ENCODE measurements around the gene PBX1.
"Not testable (repeated sequence)": the region's sequence is repeated elsewhere in the genome, so short reads cannot be mapped to it uniquely, and the experiment has no call there.

The PBX1 gene

GRCh38 chr1:164588516-164589341 lies 29.7 kb downstream of the PBX1 start:
- FAIRE-seq (no peak), DNase-seq (ENCODE audit: insufficient read length, low spot score) (peak; percentile 5)

- FAIRE-seq (no peak), DNase-seq (ENCODE audit: insufficient read length, low spot score) (no peak)
Observed at GRCh38 chr1:164589408-164589807, 30.4 kb downstream of the PBX1 start.

- DNase-seq (ENCODE audit: insufficient read length, low spot score) (no peak), FAIRE-seq (no peak)
Observed at GRCh38 chr1:164589961-164590507, 31.1 kb downstream of the PBX1 start.

- no peak for DNase-seq (ENCODE audit: insufficient read length, low spot score)
- FAIRE-seq, result no peak
Observed at GRCh38 chr1:164590592-164590991, 31.6 kb downstream of the PBX1 start.

- no peak for FAIRE-seq
Observed at GRCh38 chr1:164591858-164592257, 32.9 kb downstream of the PBX1 start.

GRCh38 chr1:164592634-164593033 lies 33.6 kb downstream of the PBX1 start:
- DNase-seq (ENCODE audit: insufficient read length, low spot score) (no peak), FAIRE-seq (no peak)

More at GRCh38 chr1:164591858-164592257, 32.9 kb downstream of the PBX1 start:
- peak; percentile 42 for DNase-seq (ENCODE audit: insufficient read length, low spot score)

DNA sequence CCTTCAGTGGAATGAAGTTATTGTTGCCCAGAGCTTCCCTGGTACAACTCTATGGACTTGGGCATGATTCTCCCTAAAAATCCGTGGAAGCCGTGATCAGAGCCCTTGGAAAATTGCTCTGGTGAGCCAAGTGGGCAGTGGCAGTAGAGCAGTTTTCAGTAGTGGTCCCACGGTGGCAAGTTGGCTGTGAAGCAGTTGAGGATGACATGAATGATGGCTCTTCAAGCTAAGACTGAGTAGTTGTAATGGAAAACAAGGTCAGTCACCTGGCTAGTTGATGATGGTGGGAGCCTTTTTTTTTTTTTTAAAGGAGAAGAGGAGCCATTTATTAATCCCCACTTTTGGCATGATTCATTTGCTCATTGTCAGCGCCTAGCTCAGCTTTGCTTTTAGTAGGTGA lies 36.2 kb downstream of the PBX1 start:
- DNase-seq (ENCODE audit: insufficient read length, low spot score) (no peak), FAIRE-seq (no peak)

DNA sequence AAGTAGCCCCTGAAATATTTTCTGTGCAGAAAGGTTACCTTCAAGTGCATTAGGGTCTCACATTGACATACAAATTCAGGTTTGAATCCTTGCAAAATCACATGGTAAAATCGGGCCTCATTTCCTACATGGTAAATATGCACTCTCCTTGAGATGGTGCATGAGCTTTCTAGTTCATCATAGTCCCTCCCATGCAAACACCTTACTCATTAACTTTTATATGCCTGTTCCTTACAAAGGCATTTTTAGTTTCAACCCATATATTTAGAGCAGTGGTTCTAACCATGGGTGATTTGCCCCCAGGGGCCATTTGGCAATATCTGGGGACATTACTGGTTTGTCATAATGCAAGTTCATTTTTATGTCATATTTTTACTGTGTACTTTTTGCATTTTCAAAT lies 37.2 kb downstream of the PBX1 start:
- FAIRE-seq, result no peak
- no peak for DNase-seq (ENCODE audit: insufficient read length, low spot score)

DNA sequence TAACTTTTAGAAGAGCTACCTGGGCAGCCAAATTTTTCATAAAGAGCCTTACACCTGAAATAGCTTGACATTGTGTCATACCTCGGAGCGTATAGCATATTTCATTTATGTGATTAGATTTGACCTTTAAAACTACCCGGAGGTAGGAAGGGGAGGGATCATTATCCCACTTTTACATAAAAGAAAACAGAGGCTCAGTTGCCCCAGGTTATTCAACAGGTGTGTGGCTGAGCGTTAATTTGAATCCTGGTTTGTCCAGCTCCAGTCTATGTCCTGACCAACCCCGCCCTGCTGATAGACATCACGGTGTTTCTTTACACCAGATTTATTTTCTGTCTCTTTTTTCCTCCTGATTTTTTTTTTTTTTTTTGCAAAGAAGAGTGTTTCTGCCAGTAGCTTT lies 39.7 kb downstream of the PBX1 start:
- DNase-seq (ENCODE audit: insufficient read length, low spot score) (no peak), FAIRE-seq (no peak)

DNA sequence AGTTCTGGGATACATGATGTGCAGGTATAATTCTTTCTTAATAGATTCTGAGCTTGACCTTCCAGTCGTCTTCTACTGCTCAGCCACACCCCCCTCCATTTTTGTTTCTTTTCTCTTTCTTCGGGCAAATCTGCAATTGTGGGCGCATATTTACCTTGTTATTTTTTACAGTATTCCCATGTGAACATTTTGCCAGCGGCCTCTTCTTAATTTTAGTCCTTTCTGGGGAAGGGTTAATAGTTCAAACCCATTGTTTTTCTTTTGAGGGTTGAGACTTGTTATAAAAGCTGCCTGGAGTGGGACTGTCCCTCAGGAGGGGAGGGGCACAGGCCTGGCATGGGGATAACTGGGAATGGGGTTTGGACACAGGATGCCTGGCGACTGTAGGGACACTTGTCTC lies 40.3 kb downstream of the PBX1 start:
- DNase-seq (ENCODE audit: insufficient read length, low spot score) (no peak), FAIRE-seq (no peak)

- no peak for FAIRE-seq
- DNase-seq (ENCODE audit: insufficient read length, low spot score), result no peak
Observed at GRCh38 chr1:164601399-164602100, 42.6 kb downstream of the PBX1 start.

GRCh38 chr1:164602101-164602422 lies 43.1 kb downstream of the PBX1 start:
- DNase-seq (ENCODE audit: insufficient read length, low spot score), result no peak
- FAIRE-seq, result no peak

DNA sequence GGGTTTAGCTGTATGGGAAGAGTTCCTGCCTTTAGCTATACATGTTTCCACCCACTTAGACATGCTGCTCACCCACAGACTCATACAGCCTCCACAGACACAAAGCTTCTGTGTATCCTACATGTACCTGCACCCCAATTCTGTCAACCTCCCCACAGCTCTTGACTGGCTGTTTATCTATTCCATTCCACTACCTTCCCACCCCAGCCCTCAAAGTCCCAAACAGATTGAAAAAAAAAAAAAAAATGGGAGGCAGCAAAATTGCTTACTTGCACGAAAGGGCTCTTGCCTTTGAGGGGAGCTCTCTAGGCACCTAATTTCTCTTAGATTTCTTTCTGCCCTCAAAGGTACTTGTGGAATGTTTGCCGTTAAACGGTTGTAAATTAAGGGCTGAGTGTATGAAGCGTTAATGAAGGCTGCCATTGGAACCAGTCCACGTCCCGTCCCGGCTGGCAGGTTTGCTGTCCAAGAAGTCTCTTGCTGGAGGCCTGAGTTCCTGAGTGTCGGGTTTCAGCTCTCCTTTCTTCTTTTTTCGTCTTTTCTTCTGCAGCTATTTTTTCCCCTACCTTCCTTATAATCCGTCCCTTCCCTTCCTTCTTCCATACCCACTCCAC lies 43.6 kb downstream of the PBX1 start:
- no peak for FAIRE-seq
- peak; percentile 30 for DNase-seq (ENCODE audit: insufficient read length, low spot score)

DNA sequence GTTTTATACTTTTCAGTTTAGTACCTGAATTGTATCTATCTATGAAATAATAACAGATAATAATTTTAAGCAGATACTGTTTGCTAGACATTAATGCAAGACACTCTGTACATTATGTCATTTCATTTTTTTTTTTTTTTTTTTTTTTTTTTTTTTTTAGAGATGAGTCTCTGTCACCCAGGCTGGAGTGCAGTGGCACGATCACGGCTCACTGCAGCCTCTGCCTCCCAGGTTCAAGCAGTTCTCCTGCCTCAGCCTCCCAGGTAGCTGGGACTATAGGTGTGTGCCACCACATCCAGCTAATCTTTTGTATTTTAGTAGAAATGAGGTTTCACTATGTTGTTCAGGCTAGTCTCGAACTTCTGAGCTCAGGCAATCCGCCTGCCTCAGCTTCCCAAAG lies 44.8 kb downstream of the PBX1 start:
- not testable (repeated sequence) for FAIRE-seq; DNase-seq (ENCODE audit: insufficient read length, low spot score)

- no peak for DNase-seq (ENCODE audit: insufficient read length, low spot score)
- no peak for FAIRE-seq
Observed at GRCh38 chr1:164604541-164604940, 45.6 kb downstream of the PBX1 start.

DNA sequence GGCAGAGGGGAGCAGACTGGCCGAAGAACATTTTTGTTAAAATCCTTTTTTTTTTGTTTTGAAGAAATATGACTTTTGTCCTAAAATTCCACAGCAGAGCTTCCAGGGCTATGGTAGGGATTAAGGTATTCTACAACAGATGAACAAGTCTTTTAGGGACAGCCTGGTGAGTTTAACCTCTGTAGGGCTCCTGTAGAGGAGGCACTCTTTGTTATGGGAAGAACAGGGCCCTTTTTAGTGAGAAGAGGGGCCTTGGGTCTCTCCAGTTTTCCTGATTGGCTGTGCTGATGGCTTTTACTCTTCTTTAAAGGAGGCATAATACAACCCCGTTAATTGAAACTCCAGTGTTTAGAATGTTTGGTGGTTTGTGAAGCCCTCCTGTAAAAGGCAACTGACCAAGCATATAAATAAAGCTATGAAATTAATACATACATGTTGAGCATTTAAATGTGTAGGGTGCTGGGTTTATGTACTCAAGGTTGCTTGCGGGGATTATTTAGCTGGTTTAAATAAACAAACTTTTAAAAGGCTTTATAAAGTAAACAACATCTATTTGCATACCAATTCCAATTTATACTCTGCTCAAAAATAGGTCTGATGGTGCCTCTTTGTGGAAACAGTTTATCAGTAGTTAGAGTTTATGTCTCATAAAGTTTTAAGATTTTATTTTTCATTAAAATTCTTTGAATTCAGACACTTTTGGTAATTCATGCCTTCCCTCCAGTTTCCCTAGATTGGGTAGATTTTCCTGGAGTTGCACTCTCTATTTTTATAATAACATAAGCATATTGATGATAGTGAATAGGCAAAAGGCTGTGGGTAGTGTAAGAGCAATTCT lies 46.5 kb downstream of the PBX1 start:
- DNase-seq (ENCODE audit: insufficient read length, low spot score), result no peak
- FAIRE-seq, result no peak

GRCh38 chr1:164607351-164607750 lies 48.4 kb downstream of the PBX1 start:
- DNase-seq (ENCODE audit: insufficient read length, low spot score) (no peak), FAIRE-seq (no peak)

DNA sequence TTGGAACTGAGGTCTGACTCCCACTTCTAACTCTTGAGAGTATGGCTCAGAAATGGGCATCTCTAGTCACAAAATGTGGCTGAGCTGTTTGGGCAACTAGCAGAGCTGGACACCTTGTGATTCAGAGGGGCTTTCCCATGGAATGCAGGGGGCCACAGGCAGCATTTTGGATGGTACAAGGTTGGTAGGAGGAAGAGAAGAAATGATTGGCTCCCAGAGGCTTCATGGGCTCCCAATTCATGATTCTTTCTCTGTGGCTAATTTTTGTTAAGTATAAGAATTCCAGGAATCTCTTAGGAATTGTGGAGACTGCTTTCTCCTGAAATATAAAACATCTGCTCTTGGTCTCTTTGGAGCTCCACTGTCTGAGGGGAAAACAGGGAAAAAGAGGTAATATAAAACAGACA lies 49.7 kb downstream of the PBX1 start:
- no peak for FAIRE-seq
- DNase-seq (ENCODE audit: insufficient read length, low spot score), result peak; percentile 8

DNA sequence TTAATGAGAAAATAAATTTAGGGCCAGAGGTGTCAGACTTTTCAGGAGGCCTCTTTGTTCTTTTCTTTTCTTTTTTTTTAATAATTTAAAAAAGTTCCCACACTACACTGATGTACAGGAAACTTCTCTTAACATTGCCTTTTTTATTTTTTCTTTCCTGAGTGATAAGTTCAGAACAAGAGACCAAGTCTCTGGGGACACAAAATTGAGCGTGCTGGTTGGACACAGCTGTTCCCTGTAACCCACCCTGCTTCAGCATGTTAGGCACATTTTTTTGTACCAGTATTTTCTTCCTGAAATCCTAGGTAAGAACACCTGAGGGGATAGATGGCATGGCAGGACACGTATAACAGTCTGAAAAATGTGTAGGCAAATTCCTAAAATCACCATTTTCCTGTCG lies 50.1 kb downstream of the PBX1 start:
- FAIRE-seq (no peak), DNase-seq (ENCODE audit: insufficient read length, low spot score) (no peak)

GRCh38 chr1:164610538-164611222 lies 51.7 kb downstream of the PBX1 start:
- DNase-seq (ENCODE audit: insufficient read length, low spot score), result no peak
- no peak for FAIRE-seq
